Retinal pigment epithelial cell (primary cell): ENCODE measurements around the gene TMEM87A.
A peak's percentile ranks its signal among the peaks of the same experiment; 100 is the strongest.

Source experiments
- DNase-seq: peaks from one replicate; pipeline ENCODE4 v3.0.0-alpha.2; 2010; ENCODE audit warnings: low read depth
- H3K4me3 ChIP-seq: 2 replicates; pipeline ENCODE4 v1.5.1; 2011; ENCODE audit warnings: mild to moderate bottlenecking, low read length, control low read depth, moderate library complexity
- TF ChIP-seq, protein P1 (sequence below): conservative IDR thresholded peaks from 2 replicates; pipeline ENCODE4 v1.5.1; 2011; ENCODE audit warnings: low read depth, low read length, control low read depth, inconsistent platforms

Gene TMEM87A

DNA sequence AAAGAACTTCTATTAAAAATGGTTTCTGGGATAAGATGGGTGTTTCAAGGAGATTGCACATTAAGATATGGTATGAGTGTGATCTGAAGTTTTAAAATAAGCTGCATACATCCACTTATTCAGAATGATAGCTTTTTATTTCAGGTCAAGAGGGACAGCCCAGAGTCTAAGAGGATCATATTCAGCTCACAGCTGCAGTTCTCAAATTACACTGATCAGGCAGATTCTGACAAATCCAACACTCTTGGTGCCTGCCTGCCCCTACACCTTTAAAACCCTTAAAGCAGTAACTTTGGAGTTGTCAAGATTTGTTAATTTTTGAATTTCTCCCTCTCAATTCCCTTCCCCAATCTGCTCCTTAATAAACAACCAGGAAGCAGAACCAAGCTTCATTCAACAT is 9.1 kb upstream of the TMEM87A start:
- no peak overlapping the region for H3K4me3 ChIP-seq
- TF ChIP-seq, protein P1, sequence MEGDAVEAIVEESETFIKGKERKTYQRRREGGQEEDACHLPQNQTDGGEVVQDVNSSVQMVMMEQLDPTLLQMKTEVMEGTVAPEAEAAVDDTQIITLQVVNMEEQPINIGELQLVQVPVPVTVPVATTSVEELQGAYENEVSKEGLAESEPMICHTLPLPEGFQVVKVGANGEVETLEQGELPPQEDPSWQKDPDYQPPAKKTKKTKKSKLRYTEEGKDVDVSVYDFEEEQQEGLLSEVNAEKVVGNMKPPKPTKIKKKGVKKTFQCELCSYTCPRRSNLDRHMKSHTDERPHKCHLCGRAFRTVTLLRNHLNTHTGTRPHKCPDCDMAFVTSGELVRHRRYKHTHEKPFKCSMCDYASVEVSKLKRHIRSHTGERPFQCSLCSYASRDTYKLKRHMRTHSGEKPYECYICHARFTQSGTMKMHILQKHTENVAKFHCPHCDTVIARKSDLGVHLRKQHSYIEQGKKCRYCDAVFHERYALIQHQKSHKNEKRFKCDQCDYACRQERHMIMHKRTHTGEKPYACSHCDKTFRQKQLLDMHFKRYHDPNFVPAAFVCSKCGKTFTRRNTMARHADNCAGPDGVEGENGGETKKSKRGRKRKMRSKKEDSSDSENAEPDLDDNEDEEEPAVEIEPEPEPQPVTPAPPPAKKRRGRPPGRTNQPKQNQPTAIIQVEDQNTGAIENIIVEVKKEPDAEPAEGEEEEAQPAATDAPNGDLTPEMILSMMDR: no peak
- no peak for DNase-seq

DNA sequence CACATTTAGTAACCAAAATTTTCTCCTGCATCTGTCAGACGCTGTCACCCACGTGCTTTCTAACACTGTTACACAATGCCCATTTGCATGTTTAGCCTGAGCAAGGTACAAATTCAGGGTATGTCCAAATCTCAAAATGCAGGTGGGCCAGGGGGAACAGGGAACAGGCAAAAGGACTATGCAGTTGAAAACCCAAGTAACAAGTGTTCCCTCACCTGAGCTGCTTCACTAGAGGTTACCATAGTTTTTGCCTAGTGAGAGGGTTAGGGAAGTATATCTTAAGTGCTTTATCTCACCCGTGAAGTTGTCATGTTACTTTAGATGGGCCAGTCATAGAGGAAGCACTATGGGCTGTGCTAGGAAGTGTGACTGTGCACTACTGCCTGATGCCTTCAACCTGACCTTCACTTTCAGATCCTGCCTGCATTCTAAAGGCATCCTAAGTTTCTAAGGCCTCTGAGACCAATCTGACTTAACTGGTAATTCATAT is 6.0 kb upstream of the TMEM87A start:
- TF ChIP-seq, protein P1: no peak
- H3K4me3 ChIP-seq: no peak overlapping the region
- no peak for DNase-seq

DNA sequence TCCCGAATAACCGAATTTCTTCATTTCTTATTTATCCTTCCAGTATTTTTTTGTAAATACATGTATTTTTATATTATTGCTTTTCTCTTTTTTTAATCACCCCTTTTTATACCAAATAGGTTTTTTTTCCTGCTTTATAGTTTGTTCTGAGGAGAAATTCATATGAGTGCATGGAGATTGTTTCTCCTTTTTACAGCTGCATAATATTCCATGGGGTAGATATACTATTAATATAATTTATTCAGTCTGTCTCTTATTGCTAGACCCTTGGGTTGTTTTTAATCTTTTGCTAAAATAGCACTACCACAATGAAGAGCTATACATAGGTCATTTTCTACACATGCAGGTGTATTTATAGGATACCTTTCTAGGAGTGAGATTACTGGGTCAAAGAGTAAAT is 3.5 kb upstream of the TMEM87A start:
- TF ChIP-seq, protein P1: no peak
- no peak for DNase-seq
- H3K4me3 ChIP-seq: no peak overlapping the region

DNA sequence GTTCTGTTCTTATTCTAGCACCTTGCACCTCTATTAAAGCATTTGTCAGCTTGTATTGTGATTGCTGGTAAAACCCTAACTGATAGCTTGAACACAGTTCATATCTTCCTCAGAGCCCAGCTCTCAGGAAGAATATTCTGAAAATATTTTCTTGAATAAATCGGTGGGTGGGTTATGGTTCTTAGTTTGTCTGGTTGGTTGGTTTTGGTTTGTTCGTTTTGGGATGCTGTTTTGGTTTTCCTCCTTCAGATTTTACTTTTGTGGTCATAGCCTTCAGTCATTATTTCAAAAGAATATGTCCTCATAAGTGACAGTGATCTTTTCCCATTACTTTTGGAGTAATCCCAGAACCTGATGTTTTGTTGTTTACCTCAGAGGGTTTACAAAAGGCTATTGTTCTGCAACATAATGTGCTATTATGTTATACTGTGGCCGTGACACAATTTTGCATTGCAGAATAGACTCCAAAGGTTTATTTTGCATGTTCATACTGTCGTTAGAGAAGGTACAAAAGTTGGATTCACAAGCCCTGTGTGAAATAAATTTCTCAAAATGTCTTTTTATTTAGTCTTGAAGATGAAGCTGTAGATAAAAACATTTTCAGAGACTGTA is 2.7 kb upstream of the TMEM87A start:
- DNase-seq: no peak
- TF ChIP-seq, protein P1: no peak
- no peak overlapping the region for H3K4me3 ChIP-seq

DNA sequence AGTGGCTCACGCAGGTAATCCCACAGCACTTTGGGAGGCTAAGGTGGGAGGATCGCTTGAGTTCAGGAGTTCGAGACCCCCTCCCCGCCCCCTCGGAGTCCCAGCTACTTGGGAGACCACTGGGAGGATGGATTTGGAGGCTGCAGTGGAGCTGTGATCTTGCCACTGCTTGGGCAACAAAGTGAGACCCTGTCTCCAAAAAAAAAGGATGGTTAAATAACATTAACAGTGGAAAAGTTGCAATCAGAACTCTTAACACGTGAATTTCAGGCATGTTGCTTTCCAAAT is 1.4 kb upstream of the TMEM87A start:
- H3K4me3 ChIP-seq: peak overlapping the region; percentile 92
- TF ChIP-seq, protein P1: no peak
- no peak for DNase-seq

DNA sequence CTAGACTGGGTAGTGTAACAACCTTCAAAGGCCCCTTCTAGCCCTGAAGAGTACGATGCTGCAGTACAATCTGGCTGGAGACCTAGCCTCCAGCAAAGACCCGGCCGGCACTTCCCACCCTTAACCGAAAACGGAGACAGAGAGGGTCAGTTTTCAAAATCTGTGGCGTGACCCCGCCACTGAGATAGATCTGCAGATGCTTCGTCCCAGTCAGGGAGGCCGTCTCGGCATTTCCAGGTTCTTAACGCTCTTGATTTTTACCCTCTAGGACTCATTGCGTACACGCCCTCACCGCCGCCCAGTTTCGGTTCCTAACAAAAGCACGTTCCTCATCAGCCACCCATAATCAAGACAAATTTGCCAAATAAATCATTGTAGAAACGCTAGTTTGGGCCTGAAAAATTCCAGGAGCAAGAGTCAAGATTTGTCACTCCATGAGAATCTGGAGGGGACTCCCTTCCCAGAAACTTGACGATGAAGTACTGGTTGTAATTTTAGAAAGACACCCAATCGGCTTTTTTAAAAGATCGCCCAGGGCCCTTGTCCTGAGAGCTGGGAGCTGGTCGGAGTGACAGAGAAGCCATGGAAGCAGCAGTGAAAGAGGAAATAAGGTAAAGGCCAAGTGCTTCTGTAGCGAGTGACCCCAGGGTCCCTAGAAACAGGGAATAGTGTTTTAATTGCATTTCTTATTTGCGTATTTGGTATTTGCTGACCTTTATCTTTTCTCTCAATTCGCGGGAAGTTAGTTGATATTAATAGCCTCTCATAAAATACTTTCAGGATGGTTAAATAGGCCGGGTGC is 868 bp upstream of the TMEM87A start:
- TF ChIP-seq, protein P1: no peak
- DNase-seq: no peak
- peak overlapping the region; percentile 92 for H3K4me3 ChIP-seq

DNA sequence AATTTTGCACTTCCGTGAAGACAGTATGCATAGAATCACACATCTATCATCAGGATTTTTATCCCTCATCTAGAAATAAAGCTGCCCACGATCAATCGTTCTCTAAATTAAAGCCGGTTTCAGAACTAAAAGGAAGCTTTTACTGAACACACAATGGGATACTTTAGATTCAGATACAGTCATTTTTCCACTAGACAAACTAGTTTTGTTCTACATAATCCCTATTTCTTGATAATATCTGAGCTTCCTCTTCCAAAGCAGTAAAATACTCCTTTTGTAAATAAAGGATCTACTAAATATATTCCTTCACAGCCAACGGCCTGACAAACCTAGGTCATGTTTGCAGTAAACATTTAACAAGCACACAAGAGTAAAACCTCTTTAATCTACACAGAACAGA is 2.2 kb downstream of the TMEM87A start:
- TF ChIP-seq, protein P1: no peak
- peak overlapping the region; percentile 11 for H3K4me3 ChIP-seq
- DNase-seq: no peak
